ENCODE measurements around the gene ARL6IP6. TPM values are rescaled to one million over a fixed set of nuclear protein-coding genes. Genes with fewer than 3 reads are reported as not detected.

Gene ARL6IP6
- total and polyA plus RNA-seq, 2 experiments from 2014 or later, result 18.2 to 23.2 TPM

DNA sequence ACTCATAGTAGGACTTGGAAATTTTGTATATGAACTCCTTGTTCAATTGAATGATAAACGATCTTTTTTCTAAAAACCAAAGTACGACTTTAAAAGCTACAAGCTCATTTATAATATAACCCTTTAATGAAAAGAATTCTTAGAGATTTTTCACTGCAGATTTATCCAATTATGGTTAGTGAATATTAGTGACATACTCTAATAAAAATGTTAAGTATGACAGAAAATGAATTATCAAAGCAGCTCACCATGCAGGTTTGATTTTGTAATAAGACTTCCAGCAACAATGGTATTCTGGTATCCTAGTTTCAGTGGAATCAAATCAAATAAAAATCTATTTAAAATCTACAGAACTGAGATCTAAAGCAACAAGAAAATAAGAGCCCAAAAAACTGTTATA lies 39.6 kb upstream of the ARL6IP6 start:
- H3K79me2 ChIP-seq, result peaks cover 9% of the 10 kb centered on the region
- 96% methylated on average over 2 of the region's 2 CpGs for WGBS (ENCODE audit: low lambda C conversion rate, missing lambda C conversion rate)
- H3K4me1 ChIP-seq (ENCODE audit: insufficient read depth), result no peaks in the 10 kb centered on the region
- no peaks in the 10 kb centered on the region for H3K9me2 ChIP-seq (replicated peaks; ENCODE audit: insufficient read depth)
- H3K27ac ChIP-seq, result no peak overlapping the region
- no peak overlapping the region for H3K4me2 ChIP-seq
- TF ChIP-seq EZH2 (IDR thresholded peaks at IDR 0.05; ENCODE audit: borderline replicate concordance), result no peak
- TF ChIP-seq EZH2phosphoT487 (IDR thresholded peaks at IDR 0.05; ENCODE audit: low read depth, severe bottlenecking, unreplicated experiment), result no peak
- TF ChIP-seq, protein P1, sequence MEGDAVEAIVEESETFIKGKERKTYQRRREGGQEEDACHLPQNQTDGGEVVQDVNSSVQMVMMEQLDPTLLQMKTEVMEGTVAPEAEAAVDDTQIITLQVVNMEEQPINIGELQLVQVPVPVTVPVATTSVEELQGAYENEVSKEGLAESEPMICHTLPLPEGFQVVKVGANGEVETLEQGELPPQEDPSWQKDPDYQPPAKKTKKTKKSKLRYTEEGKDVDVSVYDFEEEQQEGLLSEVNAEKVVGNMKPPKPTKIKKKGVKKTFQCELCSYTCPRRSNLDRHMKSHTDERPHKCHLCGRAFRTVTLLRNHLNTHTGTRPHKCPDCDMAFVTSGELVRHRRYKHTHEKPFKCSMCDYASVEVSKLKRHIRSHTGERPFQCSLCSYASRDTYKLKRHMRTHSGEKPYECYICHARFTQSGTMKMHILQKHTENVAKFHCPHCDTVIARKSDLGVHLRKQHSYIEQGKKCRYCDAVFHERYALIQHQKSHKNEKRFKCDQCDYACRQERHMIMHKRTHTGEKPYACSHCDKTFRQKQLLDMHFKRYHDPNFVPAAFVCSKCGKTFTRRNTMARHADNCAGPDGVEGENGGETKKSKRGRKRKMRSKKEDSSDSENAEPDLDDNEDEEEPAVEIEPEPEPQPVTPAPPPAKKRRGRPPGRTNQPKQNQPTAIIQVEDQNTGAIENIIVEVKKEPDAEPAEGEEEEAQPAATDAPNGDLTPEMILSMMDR (IDR thresholded peaks at IDR 0.05; ENCODE audit: poor library complexity), result no peak
- H3K36me3 ChIP-seq (replicated peaks; ENCODE audit: insufficient read depth, low read depth), result no peaks in the 10 kb centered on the region
- peaks cover 4% of the 10 kb centered on the region for H4K20me1 ChIP-seq (ENCODE audit: insufficient read depth, poor library complexity, severe bottlenecking)
- DNase-seq (ENCODE audit: low spot score), result no peak
- H3K4me3 ChIP-seq, result no peak overlapping the region
- H3K27me3 ChIP-seq, result no peaks in the 10 kb centered on the region
- H3K9me3 ChIP-seq (ENCODE audit: low read depth), result no peaks in the 10 kb centered on the region
- H2AFZ ChIP-seq, result no peak overlapping the region

DNA sequence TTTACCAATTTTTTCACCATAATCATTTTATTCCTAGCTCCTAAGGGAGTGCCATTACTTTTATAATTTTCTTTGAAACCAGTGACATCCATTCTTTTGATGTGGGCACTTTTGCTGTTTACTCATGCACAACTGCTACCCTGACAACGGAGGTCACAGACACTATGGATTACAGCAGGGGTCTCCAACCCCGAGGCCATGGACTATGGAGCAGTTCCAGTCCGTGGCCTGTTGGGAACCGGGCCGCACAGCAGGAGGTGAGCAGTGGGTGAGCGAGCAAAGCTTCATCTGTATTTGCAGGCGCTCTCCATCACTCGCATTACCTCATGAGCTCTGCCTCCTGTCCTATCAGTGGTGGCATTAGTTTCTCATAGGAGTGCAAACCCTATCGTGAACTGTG lies 35.8 kb upstream of the ARL6IP6 start:
- no peak overlapping the region for H3K4me3 ChIP-seq
- TF ChIP-seq EZH2phosphoT487 (IDR thresholded peaks at IDR 0.05; ENCODE audit: low read depth, severe bottlenecking, unreplicated experiment) (no peak), EZH2 (IDR thresholded peaks at IDR 0.05; ENCODE audit: borderline replicate concordance) (no peak)
- TF ChIP-seq, protein P1 (IDR thresholded peaks at IDR 0.05; ENCODE audit: poor library complexity), result no peak
- no peak overlapping the region for H2AFZ ChIP-seq
- H3K9me3 ChIP-seq (ENCODE audit: low read depth), result no peaks in the 10 kb centered on the region
- no peaks in the 10 kb centered on the region for H3K27me3 ChIP-seq
- no peaks in the 10 kb centered on the region for H3K36me3 ChIP-seq (replicated peaks; ENCODE audit: insufficient read depth, low read depth)
- no peak overlapping the region for H3K27ac ChIP-seq
- DNase-seq (ENCODE audit: low spot score), result no peak
- H4K20me1 ChIP-seq (ENCODE audit: insufficient read depth, poor library complexity, severe bottlenecking), result peaks cover 4% of the 10 kb centered on the region
- H3K4me1 ChIP-seq (ENCODE audit: insufficient read depth), result no peaks in the 10 kb centered on the region
- H3K79me2 ChIP-seq, result peaks cover 39% of the 10 kb centered on the region
- 96% methylated on average over 9 of the region's 9 CpGs for WGBS (ENCODE audit: low lambda C conversion rate, missing lambda C conversion rate)
- H3K4me2 ChIP-seq, result no peak overlapping the region
- no peaks in the 10 kb centered on the region for H3K9me2 ChIP-seq (replicated peaks; ENCODE audit: insufficient read depth)

DNA sequence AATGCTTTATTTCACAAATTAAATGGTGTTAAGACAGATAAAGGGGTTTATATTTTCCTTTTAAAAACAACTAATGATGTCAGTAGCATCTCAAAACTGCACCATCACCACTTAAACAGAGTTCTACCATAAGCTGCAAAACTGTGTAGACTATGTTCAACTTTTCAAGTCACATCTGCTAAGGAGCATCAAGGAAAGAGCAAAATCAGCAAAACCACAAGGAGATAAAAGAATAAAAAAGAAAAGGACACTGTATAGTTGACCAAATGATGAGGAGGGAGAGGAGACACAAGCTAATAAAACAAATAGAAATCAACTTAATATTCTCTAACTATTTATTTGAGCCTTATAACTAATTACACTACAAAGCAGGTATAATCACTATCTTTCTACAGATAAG lies 35.0 kb upstream of the ARL6IP6 start:
- H3K36me3 ChIP-seq (replicated peaks; ENCODE audit: insufficient read depth, low read depth), result no peaks in the 10 kb centered on the region
- H4K20me1 ChIP-seq (ENCODE audit: insufficient read depth, poor library complexity, severe bottlenecking), result peaks cover 4% of the 10 kb centered on the region
- no peak for DNase-seq (ENCODE audit: low spot score)
- H3K4me2 ChIP-seq, result no peak overlapping the region
- peaks cover 45% of the 10 kb centered on the region for H3K79me2 ChIP-seq
- TF ChIP-seq EZH2 (IDR thresholded peaks at IDR 0.05; ENCODE audit: borderline replicate concordance), result no peak
- TF ChIP-seq EZH2phosphoT487 (IDR thresholded peaks at IDR 0.05; ENCODE audit: low read depth, severe bottlenecking, unreplicated experiment), result no peak
- TF ChIP-seq, protein P1 (IDR thresholded peaks at IDR 0.05; ENCODE audit: poor library complexity), result no peak
- H3K4me3 ChIP-seq, result no peak overlapping the region
- H3K9me3 ChIP-seq (ENCODE audit: low read depth), result no peaks in the 10 kb centered on the region
- no peaks in the 10 kb centered on the region for H3K27me3 ChIP-seq
- no peak overlapping the region for H3K27ac ChIP-seq
- H2AFZ ChIP-seq, result no peak overlapping the region
- no peaks in the 10 kb centered on the region for H3K9me2 ChIP-seq (replicated peaks; ENCODE audit: insufficient read depth)
- H3K4me1 ChIP-seq (ENCODE audit: insufficient read depth), result no peaks in the 10 kb centered on the region

DNA sequence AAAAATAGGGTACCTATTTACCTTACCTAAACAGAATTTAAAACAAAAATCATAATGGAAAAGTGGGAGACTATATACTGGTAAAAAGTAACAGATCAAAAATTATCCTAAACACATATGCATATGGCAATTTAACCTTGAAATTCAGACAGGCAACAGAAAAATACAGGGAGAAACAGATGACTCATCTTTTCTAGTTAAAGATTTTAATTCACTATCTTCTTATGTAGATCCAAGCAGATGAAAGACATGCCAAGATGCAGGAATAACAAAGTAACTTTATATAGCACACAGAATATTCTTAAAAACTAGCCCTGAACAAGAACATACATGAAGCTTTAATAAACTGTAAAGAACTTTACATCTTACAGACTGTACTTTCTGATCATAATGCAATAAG lies 32.1 kb upstream of the ARL6IP6 start:
- Histone ChIP-seq H3K79me2 (peaks cover 54% of the 10 kb centered on the region), H3K27me3 (no peaks in the 10 kb centered on the region), H3K9me2 (replicated peaks; ENCODE audit: insufficient read depth) (no peaks in the 10 kb centered on the region), H4K20me1 (ENCODE audit: insufficient read depth, poor library complexity, severe bottlenecking) (peaks cover 4% of the 10 kb centered on the region), H3K27ac (no peak overlapping the region), H3K36me3 (replicated peaks; ENCODE audit: insufficient read depth, low read depth) (no peaks in the 10 kb centered on the region), H3K4me2 (no peak overlapping the region), H3K4me1 (ENCODE audit: insufficient read depth) (no peaks in the 10 kb centered on the region), H3K9me3 (ENCODE audit: low read depth) (no peaks in the 10 kb centered on the region), H2AFZ (no peak overlapping the region), H3K4me3 (no peak overlapping the region)
- no peak for DNase-seq (ENCODE audit: low spot score)
- TF ChIP-seq, protein P1 (IDR thresholded peaks at IDR 0.05; ENCODE audit: poor library complexity), result no peak
- TF ChIP-seq EZH2phosphoT487 (IDR thresholded peaks at IDR 0.05; ENCODE audit: low read depth, severe bottlenecking, unreplicated experiment), result no peak
- TF ChIP-seq EZH2 (IDR thresholded peaks at IDR 0.05; ENCODE audit: borderline replicate concordance), result no peak

Data from hepatocyte (in vitro differentiated cells).